HG02970 (cell line): ENCODE data around the gene SPINK4.
A peak's percentile ranks its signal among the peaks of the same experiment; 100 is the strongest.

ENCODE experiments used
- ATAC-seq: cut with Tn5 transposase; IDR thresholded peaks from one replicate; pipeline ENCODE4 v1.9.1; 2021; ENCODE audit warnings: mild to moderate bottlenecking, moderate library complexity, moderate number of reproducible peaks; ENCODE audit not compliant: unreplicated experiment, low FRiP score

Gene SPINK4

DNA sequence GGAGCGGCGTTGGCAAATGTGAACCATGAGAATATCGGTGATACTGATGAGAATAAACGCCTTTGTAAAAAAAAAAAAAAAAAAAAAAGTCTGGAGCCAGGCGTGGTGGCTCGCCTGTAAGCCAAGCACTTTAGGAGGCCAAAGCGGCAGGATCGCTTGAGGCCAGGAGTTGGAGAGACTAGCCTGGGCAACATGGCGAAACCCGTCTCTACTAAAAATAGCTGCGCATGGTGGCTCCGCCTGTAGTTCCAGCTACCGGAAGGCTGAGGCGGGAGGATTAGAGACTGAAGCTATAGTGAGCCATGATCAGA is 49.9 kb downstream of the SPINK4 start:
- ATAC-seq, result no peak

DNA sequence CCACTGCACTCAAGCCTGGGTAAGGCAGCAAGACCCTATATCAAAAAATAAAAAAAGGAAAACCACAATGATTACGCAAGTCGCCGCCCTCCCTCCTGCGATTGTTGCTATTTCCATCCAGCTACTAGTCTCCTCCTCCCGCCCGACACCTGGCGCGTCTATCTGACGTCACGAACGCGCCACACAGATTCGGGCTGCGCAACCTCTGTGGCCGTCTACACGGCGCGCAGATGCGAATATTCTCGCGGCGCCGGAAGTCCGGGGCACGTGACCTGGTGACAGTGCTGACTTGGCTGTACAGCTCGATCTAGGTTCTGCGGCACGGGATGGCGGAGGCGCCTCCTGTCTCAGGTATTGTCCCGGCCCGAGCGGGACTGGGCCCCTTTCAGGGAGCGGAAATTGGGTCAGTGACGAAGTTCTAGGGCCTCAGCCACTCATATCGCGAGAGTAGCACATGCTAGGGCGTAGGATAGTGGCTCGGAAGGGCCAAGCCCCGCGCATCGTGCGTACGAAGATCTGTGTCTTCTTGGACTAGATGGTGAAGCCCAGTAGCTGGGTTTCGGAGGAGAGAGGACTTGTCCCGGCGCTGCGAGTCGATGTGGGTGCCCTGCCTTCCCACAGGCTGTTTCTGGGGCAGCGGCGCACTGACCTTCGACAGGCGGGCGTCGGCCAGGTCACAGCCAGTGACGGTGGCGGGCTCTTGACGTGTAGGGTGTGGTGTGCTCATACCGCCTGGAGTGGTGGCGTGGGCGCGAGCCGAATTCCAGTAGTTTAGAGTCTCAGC is 50.5 kb downstream of the SPINK4 start, which contains the start of gene NFX1:
Gene NFX1, plus strand, starts transcription at position 270 of the 784 bp plus-strand sequence. Its CDS starts 57 bp downstream, at position 327.
- ATAC-seq, result peak; percentile 90

DNA sequence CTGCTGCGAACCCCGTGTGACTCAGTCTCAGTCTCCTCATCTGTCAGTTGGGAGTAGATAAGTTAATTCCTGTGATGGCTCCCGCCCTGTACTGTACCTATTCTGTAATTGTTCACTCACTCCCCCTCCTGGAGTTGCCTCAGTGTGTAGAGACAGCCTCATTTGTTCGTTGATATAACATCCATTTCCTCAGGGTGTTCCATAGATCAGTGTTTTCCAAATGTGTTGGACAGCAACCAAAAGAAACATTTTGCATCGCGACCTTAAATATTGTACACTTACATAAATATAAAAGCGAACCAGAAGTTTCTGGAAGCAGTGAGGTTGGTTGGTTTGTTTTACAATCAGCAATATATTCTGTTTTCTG is 51.0 kb downstream of the SPINK4 start:
- ATAC-seq, result no peak

DNA sequence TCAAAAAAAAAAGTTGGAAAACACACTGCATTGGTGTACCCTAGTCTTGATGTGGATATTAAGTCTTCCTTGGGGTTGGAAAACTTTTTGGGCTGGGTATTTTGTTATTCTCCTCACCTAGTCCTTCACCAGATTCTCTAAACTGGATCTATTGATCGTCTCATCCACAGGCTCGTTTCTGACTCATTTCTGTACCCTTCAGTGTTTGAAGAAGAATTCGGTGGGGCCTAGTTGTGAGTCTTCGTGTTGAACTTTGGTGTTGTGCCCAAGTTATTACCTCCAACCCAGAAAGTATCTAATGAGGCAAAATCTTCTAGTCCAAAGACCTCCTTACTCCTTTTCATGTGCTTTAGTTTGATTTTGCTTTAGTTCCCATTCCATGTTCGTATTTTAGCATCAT is 51.9 kb downstream of the SPINK4 start:
- ATAC-seq, result no peak

DNA sequence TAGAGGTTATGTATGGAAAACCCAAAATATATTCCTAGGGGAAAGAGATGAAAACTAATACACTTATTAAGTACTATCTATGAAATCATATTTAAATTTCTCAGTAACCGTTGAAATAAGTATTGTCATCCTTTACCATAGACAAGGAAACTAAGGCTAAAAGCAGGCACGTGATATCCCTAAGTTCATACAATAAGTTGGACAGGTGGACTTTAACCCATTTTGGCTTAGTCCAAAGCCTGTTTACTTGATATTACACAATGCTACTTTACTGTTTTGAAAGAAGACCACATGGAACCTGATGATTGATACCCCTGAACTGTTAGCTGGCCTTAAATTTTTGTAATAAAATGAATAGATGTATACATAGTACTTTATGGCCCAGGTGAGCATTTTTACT is 53.8 kb downstream of the SPINK4 start:
- no peak for ATAC-seq

DNA sequence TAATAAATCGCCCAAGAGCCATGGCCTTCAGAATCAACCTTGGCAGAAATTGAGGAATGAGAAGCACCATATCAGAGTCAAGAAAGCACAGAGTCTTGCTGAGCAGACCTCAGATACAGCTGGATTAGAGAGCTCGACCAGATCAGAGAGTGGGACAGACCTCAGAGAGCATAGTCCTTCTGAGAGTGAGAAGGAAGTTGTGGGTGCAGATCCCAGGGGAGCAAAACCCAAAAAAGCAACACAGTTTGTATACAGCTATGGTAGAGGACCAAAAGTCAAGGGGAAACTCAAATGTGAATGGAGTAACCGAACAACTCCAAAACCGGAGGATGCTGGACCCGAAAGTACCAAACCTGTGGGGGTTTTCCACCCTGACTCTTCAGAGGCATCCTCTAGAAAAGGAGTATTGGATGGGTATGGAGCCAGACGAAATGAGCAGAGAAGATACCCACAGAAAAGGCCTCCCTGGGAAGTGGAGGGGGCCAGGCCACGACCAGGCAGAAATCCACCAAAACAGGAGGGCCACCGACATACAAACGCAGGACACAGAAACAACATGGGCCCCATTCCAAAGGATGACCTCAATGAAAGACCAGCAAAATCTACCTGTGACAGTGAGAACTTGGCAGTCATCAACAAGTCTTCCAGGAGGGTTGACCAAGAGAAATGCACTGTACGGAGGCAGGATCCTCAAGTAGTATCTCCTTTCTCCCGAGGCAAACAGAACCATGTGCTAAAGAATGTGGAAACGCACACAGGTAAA is 54.9 kb downstream of the SPINK4 start:
- ATAC-seq, result no peak

DNA sequence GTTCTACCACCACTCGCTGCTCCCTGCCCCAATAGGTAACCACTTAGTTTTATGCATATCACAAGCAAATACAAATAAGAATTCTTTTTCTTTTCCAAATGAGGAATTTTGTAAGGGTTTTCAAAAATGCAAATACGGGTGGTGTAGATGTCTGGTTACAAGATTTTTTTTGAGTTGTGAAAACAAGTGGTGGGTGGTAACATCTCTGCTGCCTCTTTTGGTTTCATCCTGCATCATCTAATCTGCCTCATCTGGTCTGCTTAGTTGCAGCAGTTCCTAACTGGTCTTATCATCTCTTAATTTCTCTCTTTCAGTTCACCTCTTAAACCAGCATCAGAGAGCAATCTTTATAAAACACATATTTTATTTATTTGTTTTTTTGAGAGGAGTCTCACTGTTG is 55.6 kb downstream of the SPINK4 start:
- ATAC-seq, result no peak

DNA sequence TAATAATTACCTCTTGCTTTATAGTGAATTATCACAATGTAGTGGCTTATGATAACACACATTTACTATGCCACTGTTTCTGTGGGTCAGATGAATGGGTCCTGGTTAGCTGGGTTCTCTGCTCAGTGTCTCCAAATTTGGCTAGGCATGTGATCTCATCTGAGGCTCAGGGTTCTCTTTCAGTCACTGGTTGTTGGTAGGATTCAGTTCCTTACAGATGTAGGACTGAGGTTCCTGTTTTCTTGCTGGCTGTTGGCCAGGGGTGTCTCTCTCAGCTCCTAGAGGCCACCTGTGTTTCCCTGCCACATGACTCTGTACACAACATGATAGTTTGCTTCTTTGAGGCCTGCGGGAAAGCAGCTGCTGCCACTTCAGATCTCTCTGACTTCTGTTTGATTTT is 57.5 kb downstream of the SPINK4 start:
- ATAC-seq, result peak; percentile 80
